ENCODE measurements around the gene CAMTA1.
A peak's percentile ranks its signal among the peaks of the same experiment; 100 is the strongest.

Gene CAMTA1

DNA sequence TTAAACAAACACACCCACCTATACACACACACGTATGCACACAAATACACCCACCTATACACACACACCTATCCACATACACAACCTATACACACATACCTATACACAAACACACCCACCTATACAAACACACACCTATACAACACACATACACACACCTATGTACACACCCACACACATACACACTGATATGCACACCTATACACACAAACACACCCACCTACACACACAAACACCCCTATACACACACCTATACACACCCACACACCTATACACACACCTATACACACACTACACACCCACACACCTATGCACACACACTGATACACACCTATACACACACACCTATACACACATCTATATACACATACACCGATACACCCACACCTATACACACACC is 870.1 kb downstream of the CAMTA1 start:
- no peak for DNase-seq

DNA sequence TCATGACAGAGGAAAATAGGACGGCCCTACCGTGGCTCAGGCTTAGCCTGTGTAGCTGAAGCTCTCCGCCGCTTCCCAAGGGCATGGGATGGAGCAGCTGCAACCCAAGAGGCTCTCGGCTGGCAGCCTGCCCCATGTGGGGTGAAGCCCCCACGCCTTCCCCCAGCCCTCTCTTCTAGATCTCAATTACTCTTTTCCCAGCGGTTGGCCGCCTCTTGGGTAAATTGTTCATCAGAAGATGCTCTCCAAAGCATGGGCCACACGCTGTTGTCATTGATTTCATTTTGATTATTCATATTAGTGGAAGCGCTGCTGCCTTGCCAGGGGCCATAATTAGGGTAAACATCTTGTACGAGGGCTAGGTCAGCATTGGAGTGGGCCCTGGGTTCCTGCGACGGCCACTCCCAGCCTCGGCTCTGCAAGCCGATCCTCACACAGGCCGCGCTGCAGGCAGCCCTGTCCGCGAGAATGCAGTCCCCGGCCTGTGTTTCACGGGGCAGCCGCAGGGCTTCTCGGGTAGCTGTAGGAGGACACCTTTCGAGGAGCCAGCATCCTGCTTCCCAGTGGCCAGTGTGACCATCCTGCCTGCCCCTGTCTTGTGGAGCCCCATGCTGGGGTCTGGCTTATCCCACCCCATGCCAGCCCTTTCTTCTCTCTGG is 871.4 kb downstream of the CAMTA1 start:
- no peak for DNase-seq

DNA sequence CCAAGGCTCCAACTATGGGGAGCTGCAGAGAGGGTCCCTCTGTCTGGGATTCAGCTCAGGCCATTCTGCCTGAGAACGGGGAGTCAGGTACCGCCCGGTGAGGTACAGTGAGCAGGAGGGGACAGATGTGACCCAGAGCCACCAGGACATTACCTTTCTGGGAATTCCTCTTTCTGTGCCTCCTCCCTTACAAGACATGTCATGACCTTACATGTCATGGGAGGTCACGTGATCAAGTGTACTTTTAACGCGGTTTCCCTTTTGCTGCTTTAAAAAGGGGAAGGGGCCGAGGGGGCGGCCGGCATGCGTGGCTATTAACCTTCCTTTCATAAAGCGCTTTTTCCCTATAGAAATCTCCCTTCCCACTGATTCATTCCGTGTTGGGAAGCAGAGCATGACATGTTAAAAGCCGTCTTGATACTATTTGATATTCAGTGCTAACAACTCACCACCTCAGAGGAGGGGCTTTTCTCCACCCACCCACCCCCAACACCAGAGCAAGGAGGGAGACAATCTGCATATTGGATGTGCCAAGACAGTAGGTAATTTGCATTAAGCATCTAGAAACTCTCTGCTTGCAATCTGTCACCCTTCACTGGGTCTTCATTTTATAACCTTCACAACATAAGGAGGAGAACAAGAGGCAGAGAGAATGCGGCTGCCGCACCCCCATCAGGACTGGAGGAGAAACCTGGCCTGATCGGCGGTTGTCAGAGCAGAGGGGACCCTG is 872.2 kb downstream of the CAMTA1 start:
- DNase-seq: no peak

DNA sequence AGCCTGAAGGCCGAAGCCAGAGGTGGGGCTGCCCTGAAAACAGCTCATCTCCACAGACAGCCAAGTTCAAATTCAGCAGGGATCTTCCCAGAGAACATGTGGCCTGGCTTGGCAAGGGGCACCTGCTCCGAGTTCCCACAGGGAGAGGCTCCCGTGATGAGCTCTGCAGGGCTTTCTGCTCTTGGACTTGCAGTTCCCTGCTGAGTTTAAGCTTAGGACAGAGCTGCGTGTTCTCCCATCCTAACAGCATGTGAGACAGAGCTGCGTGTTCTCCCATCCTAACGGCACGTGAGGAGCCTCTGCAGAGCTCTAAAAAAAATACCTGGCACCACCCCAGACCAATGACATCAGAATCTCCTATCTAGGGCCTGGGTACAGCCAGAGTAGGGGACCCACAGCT is 872.8 kb downstream of the CAMTA1 start:
- DNase-seq: no peak

DNA sequence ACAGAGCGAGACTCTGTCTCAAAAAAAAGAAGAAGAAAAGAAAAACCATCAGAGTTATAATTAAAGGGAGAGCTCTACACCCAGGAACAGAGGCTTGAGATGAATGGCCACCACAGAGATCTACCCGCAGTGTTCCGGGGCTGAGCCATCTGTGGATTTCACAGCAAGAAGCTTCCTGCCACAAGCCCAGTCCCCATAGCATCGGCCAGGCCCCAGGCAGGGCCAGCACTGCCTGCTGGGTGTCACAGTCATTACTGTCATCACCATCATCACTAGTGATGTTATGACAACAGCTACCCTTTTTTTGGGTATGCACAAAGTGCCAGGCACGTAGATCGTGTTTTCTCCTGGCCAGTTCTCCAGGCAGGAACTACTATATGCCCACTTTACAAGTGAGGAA is 874.3 kb downstream of the CAMTA1 start:
- no peak for DNase-seq

DNA sequence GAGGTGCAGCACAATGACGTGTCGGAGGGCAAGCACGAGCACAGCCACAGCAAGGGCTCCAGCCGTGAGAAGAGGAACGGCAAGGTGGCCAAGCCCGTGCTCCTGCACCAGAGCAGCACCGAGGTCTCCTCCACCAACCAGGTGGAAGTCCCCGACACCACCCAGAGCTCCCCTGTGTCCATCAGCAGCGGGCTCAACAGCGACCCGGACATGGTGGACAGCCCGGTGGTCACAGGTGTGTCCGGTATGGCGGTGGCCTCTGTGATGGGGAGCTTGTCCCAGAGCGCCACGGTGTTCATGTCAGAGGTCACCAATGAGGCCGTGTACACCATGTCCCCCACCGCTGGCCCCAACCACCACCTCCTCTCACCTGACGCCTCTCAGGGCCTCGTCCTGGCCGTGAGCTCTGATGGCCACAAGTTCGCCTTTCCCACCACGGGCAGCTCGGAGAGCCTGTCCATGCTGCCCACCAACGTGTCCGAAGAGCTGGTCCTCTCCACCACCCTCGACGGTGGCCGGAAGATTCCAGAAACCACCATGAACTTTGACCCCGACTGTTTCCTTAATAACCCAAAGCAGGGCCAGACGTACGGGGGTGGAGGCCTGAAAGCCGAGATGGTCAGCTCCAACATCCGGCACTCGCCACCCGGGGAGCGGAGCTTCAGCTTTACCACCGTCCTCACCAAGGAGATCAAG is 878.3 kb downstream of the CAMTA1 start:
- DNase-seq: no peak

DNA sequence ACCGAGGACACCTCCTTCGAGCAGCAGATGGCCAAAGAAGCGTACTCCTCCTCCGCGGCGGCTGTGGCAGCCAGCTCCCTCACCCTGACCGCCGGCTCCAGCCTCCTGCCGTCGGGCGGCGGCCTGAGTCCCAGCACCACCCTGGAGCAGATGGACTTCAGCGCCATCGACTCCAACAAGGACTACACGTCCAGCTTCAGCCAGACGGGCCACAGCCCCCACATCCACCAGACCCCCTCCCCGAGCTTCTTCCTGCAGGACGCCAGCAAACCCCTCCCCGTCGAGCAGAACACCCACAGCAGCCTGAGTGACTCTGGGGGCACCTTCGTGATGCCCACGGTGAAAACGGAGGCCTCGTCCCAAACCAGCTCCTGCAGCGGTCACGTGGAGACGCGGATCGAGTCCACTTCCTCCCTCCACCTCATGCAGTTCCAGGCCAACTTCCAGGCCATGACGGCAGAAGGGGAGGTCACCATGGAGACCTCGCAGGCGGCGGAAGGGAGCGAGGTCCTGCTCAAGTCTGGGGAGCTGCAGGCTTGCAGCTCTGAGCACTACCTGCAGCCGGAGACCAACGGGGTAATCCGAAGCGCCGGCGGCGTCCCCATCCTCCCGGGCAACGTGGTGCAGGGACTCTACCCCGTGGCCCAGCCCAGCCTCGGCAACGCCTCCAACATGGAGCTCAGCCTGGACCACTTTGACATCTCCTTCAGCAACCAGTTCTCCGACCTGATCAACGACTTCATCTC is 879.1 kb downstream of the CAMTA1 start:
- DNase-seq: no peak

DNA sequence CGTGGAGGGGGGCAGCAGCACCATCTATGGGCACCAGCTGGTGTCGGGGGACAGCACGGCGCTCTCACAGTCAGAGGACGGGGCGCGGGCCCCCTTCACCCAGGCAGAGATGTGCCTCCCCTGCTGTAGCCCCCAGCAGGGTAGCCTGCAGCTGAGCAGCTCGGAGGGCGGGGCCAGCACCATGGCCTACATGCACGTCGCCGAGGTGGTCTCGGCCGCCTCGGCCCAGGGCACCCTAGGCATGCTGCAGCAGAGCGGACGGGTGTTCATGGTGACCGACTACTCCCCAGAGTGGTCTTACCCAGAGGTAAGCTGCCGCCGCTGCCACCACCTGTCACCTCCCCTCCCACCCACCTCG is 879.6 kb downstream of the CAMTA1 start:
- DNase-seq: no peak

DNA sequence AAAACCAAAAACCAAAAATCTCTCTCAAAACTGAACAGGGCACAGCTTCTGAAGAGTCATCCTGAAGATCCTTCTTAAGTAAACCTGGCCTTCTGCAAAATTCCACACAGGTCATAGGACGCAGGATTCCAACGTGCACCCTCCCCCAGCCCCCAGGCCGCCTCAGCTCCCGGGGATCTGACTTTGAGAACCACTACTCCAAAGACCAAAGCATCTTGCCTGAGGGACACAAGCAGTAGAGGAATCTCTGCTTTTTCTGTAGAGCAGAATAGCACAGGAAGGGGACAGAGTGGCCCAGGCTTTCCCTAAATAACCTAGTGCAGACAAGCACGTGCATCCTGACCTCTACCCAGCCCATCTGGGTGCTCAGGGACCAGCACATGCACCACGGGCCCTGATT is 881.0 kb downstream of the CAMTA1 start:
- DNase-seq: no peak

DNA sequence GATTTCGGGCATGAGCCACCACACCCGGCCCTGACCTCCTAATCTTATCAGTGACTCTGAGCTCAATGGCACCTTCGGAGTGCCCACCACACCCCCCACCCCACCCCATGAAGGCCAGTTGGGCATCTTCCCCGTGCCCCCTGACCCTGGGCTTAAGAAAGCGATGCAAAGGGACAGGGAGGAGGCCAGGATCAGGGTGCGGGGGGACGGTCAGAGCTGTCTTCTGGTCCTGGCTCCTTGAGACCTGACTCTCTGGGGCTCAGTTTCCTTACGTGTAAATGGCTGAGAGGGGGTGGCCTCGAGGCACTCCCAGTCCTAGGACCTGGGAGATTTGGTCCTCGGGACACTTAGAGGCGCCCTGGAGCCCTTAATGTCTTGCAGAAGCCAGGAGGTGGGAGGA is 881.9 kb downstream of the CAMTA1 start:
- no peak for DNase-seq

DNA sequence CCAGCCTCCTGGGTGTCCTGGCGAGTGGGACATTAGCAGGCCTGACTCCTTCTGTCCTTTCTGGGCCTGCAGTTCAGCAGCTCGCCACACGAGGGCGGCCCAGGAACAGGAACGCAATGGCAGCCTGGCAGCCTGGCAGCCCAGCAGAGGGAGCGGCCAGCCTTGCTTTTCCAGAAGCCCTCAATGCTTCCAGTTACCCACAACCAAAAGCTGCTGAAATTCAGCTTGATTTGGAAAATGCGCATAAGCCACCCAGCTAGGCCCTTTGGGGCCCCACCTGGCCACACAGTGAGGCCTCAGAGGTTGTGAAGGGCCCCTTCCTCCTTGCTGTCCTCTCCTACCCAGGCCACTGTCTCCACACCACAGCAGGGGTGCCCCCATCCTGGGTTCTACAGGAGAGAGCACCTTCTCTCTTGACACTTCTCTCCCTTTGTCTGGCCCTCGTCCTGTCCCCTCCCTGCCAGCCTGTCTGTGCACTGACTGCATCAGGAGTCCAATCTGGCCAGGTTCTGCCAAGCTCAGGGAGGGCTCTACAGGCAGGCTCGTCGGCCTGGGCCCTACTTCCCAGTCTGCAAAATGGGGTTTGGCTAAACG is 882.5 kb downstream of the CAMTA1 start:
- DNase-seq: peak; percentile 76 to 89 (median 84)

DNA sequence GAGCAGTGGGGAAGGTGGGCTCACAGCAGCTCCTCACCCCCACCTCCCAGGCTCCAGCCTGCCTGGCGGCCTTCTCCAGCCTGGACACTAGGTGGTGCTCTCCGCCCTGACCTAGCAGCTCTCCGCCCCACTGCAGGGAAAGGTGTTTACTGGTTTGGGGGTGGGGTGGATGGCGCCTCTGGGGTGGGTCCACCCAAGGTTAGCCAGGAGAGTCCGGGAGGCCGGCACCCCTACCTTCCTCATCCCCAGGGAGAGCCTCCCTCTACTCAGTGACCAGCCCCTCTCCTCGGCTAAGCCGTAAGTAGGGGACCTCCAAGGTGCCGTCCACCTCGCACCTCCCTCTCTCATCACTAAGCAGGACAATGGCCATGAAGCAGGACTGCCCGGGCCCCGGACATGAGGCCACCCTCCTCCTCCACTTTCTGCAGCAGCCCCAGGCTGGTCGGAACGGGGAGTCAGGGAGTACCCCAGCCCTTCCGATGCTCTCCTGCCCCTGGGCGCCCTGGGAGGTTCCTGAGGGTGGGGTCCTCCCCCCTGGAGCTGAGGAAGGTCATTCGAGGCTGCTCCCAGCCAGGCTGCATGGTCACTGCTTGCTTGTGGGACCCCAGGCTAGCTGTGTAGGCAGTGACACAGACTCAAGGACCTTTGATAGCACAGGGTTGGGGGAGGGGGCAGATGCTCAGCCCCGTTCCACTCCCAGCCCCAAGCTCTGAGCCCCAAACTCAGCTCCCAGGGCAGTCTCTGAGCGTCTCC is 884.5 kb downstream of the CAMTA1 start:
- peak in 2 of 4 experiments; percentile 34 to 56 for DNase-seq

DNA sequence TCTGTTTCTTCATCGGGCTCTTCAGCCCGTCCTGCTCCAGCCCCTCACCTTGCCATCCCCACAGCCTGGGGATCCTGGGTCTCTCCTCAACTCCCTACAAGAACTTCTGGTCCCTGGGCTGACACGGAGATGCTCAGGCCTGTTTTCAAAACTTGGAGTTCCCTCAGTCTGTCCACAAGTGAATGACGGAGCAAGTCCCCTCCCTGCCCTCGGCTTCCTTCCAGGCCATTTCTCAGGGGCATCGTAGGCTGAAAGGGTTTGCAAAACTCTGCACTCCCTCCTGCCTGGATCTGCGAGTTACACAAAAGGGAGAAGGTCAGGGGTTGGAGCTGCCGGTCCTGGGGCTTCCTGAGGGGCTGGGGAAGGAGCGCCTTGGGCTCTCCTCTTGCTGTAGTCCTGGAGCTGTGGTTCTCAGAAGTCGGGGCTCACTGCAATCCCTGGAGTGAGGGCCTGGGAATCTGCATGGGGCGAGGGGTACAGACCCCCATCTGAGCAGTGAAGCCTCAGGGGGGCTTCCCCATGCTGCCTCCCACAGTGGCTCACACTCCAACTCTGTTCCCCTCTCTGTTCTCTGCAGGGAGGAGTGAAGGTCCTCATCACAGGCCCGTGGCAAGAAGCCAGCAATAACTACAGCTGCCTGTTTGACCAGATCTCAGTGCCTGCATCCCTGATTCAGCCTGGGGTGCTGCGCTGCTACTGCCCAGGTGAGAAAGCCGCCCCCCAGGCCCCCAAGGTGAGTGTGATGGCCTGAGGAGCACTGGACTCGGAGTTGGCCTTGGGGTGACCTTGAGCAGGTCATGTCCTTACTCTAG is 885.3 kb downstream of the CAMTA1 start:
- DNase-seq: no peak

DNA sequence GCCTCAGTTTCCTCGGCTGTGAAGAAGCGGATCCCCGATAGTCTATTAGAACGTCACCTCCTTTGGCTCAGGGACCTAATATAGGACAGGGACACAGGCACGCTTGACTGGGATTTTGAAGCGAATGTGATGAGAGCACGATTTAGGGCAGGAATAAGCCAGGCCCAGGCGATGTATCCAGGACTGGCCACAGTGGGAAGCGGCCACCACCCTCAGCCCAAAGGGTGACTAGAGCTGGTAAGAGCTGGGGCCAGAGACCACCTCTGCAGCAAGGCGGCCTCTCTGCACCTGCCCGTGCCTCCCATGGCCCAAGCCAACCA is 885.9 kb downstream of the CAMTA1 start:
- DNase-seq: no peak

DNA sequence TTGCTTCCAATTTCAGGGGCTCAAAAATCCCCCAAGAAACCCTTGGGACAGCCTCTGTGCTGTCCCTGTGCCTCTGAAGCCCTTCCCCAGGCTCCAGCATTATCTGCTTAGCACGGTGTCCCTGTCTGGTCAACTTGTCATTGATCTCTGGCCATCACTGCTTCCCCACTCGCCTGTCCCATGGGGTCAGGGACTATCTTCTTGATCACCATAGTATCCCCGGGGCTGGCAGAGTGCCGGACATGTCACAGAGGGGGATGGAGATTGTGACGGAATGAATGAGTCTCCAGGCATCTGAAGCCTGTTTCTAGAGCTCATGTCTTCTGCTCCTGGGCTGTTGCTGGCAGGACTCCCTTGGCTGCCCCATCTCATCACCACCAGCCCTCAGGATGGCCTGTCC is 886.4 kb downstream of the CAMTA1 start:
- no peak for DNase-seq

DNA sequence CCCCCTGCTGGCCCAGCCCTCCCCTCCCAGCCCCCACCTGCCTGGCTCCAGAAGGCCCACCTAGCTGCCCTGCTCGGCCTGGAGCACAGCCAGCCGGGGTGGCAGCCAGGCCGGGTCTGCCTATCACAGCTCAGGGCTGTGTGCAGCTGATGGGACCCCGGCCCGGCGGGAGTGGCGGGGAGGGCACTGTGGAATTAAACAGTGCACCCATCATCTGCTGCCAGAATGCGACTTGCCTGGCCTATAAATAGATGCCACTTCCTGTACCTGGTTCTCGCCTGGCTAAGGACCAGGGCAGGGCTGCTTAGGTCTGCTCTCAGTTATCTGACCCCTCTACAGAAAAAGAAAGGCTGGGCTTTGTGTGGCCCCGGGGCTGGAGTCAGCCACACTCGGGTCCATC is 887.6 kb downstream of the CAMTA1 start:
- no peak for DNase-seq

DNA sequence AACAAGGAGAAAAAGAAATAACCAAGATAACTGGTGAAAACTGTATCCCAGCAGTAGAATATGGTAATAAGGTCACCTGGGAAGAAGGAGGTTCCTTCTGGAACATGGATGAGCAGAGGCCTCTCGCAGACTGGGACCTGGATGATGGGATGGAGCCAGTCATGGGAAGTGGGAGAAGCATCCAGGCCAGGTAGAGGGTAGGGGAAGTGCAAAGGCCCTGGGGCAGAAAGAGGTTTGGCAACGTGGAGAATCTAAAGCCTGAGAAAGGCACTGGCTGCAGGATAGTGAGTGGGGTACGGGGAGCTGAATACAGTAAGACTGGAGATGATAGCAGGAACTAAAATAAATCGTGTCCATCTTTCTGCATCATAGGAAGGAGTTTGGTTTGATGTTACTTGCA is 889.7 kb downstream of the CAMTA1 start:
- no peak for DNase-seq

DNA sequence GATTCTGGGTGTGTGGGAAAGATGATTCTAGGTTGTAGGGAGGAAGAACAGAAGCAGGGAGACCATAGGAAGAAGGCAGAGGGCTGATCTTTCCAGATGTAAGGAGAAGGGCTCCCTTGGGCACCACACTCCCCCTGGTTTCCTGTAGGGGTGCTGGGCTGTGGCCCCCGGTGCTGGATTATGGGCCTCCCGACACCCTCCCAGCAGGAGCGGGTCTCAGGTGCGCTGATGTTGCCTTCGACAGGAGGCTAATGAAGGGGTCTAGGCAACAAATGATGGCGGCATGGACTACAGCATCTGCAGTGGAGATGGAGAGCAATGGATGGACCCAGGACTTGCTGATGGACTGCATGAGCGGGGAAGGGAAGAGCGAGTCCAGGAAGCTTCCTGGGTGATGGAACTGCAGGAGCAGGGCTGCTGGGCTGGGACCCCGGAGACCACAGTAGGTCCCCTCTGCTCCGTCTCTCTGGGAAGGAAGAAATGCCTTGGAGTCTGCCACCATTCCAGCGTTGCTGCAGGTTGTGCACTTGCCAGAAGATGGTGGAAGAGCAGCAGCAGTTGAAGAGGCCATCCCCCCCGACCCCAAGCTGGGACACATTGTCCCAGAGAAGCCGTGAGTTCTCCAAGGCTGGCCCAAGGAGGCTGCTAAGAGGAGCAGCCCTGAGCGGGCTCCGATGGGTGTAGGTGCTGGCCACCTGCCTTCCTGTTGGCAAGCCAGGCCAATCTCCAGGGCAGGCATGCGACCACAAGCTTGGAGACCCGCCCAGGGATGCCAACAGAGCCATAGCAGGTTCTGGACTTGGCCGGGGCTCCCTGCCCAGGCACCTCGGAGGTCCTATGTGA is 890.4 kb downstream of the CAMTA1 start:
- DNase-seq: no peak

DNA sequence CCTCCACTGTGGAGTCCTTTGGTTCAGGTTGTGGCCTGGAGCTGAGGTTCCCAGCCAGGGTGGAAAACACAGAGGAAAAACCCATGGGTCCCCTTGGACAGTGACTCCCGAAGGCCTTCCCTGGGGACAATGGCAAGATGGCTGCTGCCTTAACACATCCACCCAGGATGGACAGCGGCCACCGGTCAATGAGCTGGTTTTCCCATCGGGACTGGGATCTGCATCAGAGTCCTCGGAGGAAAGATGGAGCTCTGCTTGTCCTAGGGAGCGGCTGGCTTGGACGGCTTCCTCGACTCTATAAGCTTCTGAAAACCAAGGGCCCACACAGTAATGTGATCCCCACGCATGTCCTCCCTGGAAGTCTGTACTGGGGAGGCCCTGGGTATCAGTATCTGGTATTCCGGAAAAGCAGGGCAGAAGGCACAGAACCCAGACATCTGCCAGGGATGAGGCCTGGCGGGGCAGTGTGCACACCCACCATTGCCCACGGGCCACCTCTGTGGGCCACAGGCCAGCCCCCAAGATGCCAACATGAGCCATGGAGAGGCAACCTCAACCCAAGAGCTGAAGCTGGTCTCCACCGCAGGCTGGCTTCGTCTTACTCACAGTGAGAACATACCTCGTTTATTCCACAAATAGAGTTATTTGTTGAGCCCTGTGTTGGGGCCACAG is 891.2 kb downstream of the CAMTA1 start:
- no peak for DNase-seq

DNA sequence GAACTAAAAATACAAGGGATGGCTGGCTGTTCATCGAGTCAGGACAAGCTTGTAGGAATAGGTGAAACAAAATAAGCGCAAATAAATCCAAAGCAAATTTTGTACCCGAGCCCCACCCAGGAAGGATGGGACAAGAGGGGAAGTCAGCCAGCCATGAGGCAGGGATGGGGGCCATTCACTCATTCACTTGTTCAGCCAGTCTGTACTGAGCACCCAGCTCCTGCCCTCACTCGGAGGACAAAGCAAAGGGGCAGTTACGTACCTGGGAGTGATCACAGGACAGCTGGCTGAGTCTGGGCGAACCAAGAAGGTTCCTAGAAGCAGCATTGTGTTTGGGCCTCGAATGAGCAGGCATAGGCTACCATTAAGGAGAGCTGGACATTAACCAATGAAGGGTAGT is 891.9 kb downstream of the CAMTA1 start:
- no peak for DNase-seq

Data from activated naive CD4-positive, alpha-beta T cell (primary cell).